Fibroblast of villous mesenchyme (primary cell): ENCODE results near the gene MADD. TPM values are rescaled to one million over a fixed set of nuclear protein-coding genes. Genes with fewer than 3 reads are reported as not detected.

ENCODE experiments used
- DNase-seq: peaks from one replicate; pipeline ENCODE4 v3.0.0-alpha.2; 2010; ENCODE audit warnings: low read depth
- H3K4me3 ChIP-seq: 2 replicates; pipeline ENCODE4 v1.5.1; 2011; ENCODE audit warnings: low read depth, mild to moderate bottlenecking, low read length
- total RNA-seq: library from RNA; depleted of rRNA; stranded (reverse); fragments of >200 nt; gene quantifications from 2 replicates; pipeline ENCODE4 v1.2.3, GENCODE V29; 2012
- TF ChIP-seq, protein P1 (sequence below): IDR thresholded peaks from 2 replicates; pipeline ENCODE4 v1.5.1; 2012; ENCODE audit warnings: low read depth, mild to moderate bottlenecking, low read length; ENCODE audit not compliant: insufficient read depth

Gene MADD
- total RNA-seq, 1 donor, result 27.2 TPM

GRCh38 chr11:47257517-47258316 is 12.2 kb upstream of the MADD start, which contains the start of gene NR1H3:
TSS of gene NR1H3 (plus strand) at chr11:47257996. CDS start at chr11:47259217, 1,221 bp downstream.
- H3K4me3 ChIP-seq, result peak within 1 kb of the TSS; percentile 61
- DNase-seq, result peak; percentile 92
- TF ChIP-seq, protein P1, sequence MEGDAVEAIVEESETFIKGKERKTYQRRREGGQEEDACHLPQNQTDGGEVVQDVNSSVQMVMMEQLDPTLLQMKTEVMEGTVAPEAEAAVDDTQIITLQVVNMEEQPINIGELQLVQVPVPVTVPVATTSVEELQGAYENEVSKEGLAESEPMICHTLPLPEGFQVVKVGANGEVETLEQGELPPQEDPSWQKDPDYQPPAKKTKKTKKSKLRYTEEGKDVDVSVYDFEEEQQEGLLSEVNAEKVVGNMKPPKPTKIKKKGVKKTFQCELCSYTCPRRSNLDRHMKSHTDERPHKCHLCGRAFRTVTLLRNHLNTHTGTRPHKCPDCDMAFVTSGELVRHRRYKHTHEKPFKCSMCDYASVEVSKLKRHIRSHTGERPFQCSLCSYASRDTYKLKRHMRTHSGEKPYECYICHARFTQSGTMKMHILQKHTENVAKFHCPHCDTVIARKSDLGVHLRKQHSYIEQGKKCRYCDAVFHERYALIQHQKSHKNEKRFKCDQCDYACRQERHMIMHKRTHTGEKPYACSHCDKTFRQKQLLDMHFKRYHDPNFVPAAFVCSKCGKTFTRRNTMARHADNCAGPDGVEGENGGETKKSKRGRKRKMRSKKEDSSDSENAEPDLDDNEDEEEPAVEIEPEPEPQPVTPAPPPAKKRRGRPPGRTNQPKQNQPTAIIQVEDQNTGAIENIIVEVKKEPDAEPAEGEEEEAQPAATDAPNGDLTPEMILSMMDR, result peak; percentile 81

- TF ChIP-seq, protein P1, result no peak
- peak overlapping the region; percentile 61 for H3K4me3 ChIP-seq
- DNase-seq, result no peak
These were observed 11.5 kb upstream of the MADD start for GRCh38 chr11:47258317-47258902.

- peak; percentile 48 for DNase-seq
- TF ChIP-seq, protein P1, result peak; percentile 77
- H3K4me3 ChIP-seq, result no peak overlapping the region
These were observed 10.5 kb upstream of the MADD start for GRCh38 chr11:47259232-47259977.

DNA sequence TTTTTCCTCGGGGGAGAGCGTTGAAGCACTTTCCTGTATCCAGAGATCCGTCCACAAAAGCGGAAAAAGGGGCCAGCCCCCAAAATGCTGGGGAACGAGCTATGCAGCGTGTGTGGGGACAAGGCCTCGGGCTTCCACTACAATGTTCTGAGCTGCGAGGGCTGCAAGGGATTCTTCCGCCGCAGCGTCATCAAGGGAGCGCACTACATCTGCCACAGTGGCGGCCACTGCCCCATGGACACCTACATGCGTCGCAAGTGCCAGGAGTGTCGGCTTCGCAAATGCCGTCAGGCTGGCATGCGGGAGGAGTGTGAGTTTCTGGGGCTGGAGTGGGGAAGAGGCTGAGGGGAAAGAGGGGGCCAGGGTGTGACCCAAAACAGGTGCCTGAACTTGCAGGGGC is 9.6 kb upstream of the MADD start:
- DNase-seq, result no peak
- TF ChIP-seq, protein P1, result no peak
- H3K4me3 ChIP-seq, result no peak overlapping the region

DNA sequence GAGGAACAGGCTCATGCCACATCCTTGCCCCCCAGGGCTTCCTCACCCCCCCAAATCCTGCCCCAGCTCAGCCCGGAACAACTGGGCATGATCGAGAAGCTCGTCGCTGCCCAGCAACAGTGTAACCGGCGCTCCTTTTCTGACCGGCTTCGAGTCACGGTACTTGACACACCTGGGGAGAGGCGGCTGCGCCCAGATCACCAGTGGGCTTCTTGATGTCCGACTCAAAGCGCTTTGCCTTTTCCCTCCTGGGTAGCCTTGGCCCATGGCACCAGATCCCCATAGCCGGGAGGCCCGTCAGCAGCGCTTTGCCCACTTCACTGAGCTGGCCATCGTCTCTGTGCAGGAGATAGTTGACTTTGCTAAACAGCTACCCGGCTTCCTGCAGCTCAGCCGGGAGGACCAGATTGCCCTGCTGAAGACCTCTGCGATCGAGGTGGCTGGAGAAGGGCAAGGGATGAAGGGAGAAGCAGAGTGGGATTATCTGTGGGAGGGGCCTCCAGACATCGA is 8.6 kb upstream of the MADD start:
- no peak overlapping the region for H3K4me3 ChIP-seq
- no peak for DNase-seq
- TF ChIP-seq, protein P1, result no peak

DNA sequence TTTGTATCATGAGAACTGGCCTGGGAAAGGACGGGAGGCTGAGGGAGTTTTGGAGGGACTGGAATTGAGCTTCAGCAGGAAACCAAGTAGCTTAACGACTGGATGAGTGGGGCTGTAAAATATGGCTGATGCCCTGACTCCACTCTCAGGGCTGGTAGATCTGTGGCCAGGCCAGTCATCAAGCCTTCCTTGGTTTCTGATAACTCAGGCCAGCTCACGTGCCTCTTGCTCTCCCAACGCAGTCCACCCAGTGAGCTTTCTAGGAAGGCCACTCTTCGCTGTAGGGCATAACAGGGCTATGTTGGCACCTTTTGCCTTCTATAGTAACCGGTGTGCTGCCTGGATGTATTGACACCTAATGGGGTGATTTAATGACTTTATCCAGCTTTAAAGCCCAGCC is 5.8 kb upstream of the MADD start:
- TF ChIP-seq, protein P1, result no peak
- DNase-seq, result no peak
- no peak overlapping the region for H3K4me3 ChIP-seq
